ENCODE measurements around the gene NCAPG2. TPM values are rescaled to one million over a fixed set of nuclear protein-coding genes. Genes with fewer than 3 reads are reported as not detected.
A peak's percentile ranks its signal among the peaks of the same experiment; 100 is the strongest.

The NCAPG2 gene
- total RNA-seq, 1 experiment from 2014 or later = 99.4 TPM

GRCh38 chr7:158595068-158595467 is 109.5 kb downstream of the NCAPG2 start:
- H3K4ac ChIP-seq (ENCODE audit: low read depth, low read length) = no peak overlapping the region
- no peak overlapping the region for H3T11ph ChIP-seq (ENCODE audit: low read length)
- no peaks in the 10 kb centered on the region for H3K79me2 ChIP-seq (ENCODE audit: insufficient read depth, low read length)
- H3K56ac ChIP-seq (ENCODE audit: insufficient read length, low read depth, low read length) = no peak overlapping the region
- H2BK15ac ChIP-seq (ENCODE audit: low read depth, low read length) = no peak overlapping the region
- H4K5ac ChIP-seq (ENCODE audit: insufficient read length, low read depth, low read length) = no peak overlapping the region
- no peak overlapping the region for H3K23ac ChIP-seq (ENCODE audit: insufficient read length, low read depth, low read length)
- peak; percentile 77 for DNase-seq
- no peak overlapping the region for H3K4me2 ChIP-seq (ENCODE audit: insufficient read depth, insufficient read length, low read length)
- H3K27me3 ChIP-seq (ENCODE audit: insufficient read depth, low read length) = peaks cover 26% of the 10 kb centered on the region; the same call in 1 of the 2 replicates
- H3K14ac ChIP-seq (ENCODE audit: insufficient read depth, low read length) = no peak overlapping the region
- Mint-ChIP-seq H3K9me3 (peaks cover 0 to 4% of the 10 kb centered on the region in 2 experiments; a peak in 2 of 5 replicates), H3K4me1 (peaks cover 0 to 7% of the 10 kb centered on the region in 2 experiments; a peak in 2 of 4 replicates), H3K27me3 (ENCODE audit: low read depth) (no peaks in the 10 kb centered on the region), H3K27ac (no peak overlapping the region), H3K4me3 (no peak overlapping the region), H3K36me3 (ENCODE audit: insufficient read depth in 1 of 3, low read depth in 3 of 3) (peaks cover 0 to 4% (median 0%) of the 10 kb centered on the region in 3 experiments; a peak in 1 of 7 replicates)
- H2BK120ac ChIP-seq (ENCODE audit: low read depth, low read length, poor library complexity, severe bottlenecking) = no peak overlapping the region
- H2BK20ac ChIP-seq (ENCODE audit: low read depth, low read length, poor library complexity, severe bottlenecking) = no peak overlapping the region
- no CpG with 5 or more reads among the region's 3 CpGs for WGBS (ENCODE audit: extremely low coverage, insufficient read length, low lambda C conversion rate)
- no peak overlapping the region for H2AFZ ChIP-seq (ENCODE audit: low read length)
- H3K4me1 ChIP-seq (ENCODE audit: insufficient read depth, low read length) = no peaks in the 10 kb centered on the region
- H4K91ac ChIP-seq (ENCODE audit: insufficient read length, low read depth, low read length) = no peak overlapping the region
- no peak overlapping the region for H4K8ac ChIP-seq (replicated peaks; ENCODE audit: insufficient read length, low read depth, low read length)
- no peak overlapping the region for H2AK5ac ChIP-seq (ENCODE audit: insufficient read length, low read length)
- H2BK12ac ChIP-seq (ENCODE audit: insufficient read length, low read depth, low read length) = no peak overlapping the region
- no peak overlapping the region for H3K18ac ChIP-seq (ENCODE audit: insufficient read length, low read depth, low read length)
- no peak for TF ChIP-seq CTCF (conservative IDR thresholded peaks at IDR 0.05)
- H3K23me2 ChIP-seq (ENCODE audit: insufficient read length, low read depth, low read length, poor library complexity, severe bottlenecking) = no peaks in the 10 kb centered on the region
- no peaks in the 10 kb centered on the region for H3K79me1 ChIP-seq (ENCODE audit: insufficient read depth, low read depth, low read length, poor library complexity, severe bottlenecking)
- no peak overlapping the region for H3K9ac ChIP-seq (ENCODE audit: extremely low read depth, insufficient read length, low read length)
- H3K27ac ChIP-seq (ENCODE audit: insufficient read length, low read depth, low read length) = no peak overlapping the region
- no peaks in the 10 kb centered on the region for H4K20me1 ChIP-seq (ENCODE audit: control insufficient read depth, insufficient read depth, insufficient read length)
- no peak overlapping the region for H2BK5ac ChIP-seq (ENCODE audit: insufficient read length, low read length)
- no peaks in the 10 kb centered on the region for H3K9me3 ChIP-seq (ENCODE audit: control insufficient read depth, low read depth, low read length)
